IPS-18c (cell line): ENCODE results near the gene FAM217A.

Experiments
- H3K4me3 ChIP-seq: 2 replicates; pipeline ENCODE4 v1.7.0; 2013; ENCODE audit warnings: low read depth, mild to moderate bottlenecking, low read length, moderate library complexity; ENCODE audit not compliant: insufficient read depth
- H3K9me3 ChIP-seq: one replicate; pipeline ENCODE4 v1.6.1; 2013; ENCODE audit warnings: mild to moderate bottlenecking, low read length, moderate library complexity; ENCODE audit not compliant: control insufficient read depth, insufficient read depth

Gene FAM217A

GRCh38 chr6:4039348-4039747, 39.6 kb downstream of the FAM217A start:
- Histone ChIP-seq H3K9me3 (no peaks in the 10 kb centered on the region), H3K4me3 (no peak overlapping the region)

GRCh38 chr6:4036581-4036980, 42.4 kb downstream of the FAM217A start:
- H3K9me3 ChIP-seq, result no peaks in the 10 kb centered on the region

DNA sequence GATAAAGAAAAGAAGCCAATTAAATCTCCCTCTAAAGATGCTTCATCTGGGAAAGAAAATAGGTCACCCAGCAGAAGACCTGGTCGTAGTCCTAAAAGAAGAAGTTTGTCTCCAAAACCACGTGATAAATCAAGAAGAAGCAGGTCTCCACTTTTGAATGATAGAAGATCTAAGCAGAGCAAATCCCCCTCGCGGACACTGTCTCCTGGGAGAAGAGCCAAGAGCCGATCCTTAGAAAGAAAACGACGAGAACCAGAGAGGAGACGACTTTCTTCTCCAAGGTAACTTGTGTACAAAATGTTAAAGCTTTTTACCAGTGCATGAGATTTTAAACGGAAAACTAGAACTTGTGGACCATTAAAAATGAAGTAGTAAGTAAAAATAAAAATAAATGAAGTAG, 46.5 kb downstream of the FAM217A start:
- H3K9me3 ChIP-seq, result no peaks in the 10 kb centered on the region
- no peak overlapping the region for H3K4me3 ChIP-seq

More at GRCh38 chr6:4036581-4036980, 42.4 kb downstream of the FAM217A start:
- H3K4me3 ChIP-seq, result no peak overlapping the region

GRCh38 chr6:4031442-4031841, 47.5 kb downstream of the FAM217A start:
- H3K4me3 ChIP-seq, result no peak overlapping the region
- H3K9me3 ChIP-seq, result no peaks in the 10 kb centered on the region

- H3K4me3 ChIP-seq, result no peak overlapping the region
- no peaks in the 10 kb centered on the region for H3K9me3 ChIP-seq
Measured at GRCh38 chr6:4030669-4031068, 48.3 kb downstream of the FAM217A start.

GRCh38 chr6:4029687-4030086, 49.2 kb downstream of the FAM217A start:
- Histone ChIP-seq H3K9me3 (no peaks in the 10 kb centered on the region), H3K4me3 (no peak overlapping the region)

DNA sequence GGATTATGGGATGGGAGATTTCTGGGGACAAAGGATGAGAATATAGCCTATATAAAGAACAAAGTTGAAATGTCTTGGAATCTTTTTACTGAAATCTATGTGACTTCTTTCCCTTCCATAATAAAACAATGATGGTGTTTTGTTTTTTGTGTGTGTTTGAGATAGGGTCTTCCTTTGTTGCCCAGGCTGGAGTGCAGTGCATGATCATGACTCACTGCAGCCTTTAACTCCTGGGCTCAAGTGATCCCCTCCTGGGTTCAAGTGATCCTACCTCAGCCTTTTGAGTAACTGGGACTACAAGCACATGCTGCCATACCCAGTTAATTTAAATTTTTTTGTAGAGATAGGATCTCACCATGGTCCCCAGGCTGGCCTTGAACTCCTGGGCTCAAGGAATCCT, 50.9 kb downstream of the FAM217A start:
- Histone ChIP-seq H3K9me3 (no peaks in the 10 kb centered on the region), H3K4me3 (no peak overlapping the region)

DNA sequence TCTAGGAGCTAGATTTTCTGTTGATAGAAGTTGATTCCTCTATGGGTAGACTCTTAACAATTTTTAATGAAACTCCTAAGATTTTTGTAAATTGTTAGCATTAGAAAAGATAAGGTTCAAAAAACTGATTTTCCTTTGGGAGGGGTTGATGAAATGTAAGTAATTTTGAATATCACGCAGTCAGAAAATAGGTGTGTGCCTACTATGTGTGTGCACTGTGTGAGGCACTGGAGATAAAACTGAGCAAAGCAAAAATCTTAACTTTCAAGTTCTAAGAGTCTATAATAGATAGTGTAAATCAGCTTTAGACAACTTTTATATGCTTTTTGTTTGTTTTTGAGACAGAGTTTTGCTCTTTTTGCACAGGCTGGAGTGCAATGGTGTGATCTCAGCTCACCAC, 53.3 kb downstream of the FAM217A start:
- Histone ChIP-seq H3K9me3 (no peaks in the 10 kb centered on the region), H3K4me3 (no peak overlapping the region)

GRCh38 chr6:4023240-4023639, 55.7 kb downstream of the FAM217A start:
- Histone ChIP-seq H3K4me3 (no peak overlapping the region), H3K9me3 (no peaks in the 10 kb centered on the region)

DNA sequence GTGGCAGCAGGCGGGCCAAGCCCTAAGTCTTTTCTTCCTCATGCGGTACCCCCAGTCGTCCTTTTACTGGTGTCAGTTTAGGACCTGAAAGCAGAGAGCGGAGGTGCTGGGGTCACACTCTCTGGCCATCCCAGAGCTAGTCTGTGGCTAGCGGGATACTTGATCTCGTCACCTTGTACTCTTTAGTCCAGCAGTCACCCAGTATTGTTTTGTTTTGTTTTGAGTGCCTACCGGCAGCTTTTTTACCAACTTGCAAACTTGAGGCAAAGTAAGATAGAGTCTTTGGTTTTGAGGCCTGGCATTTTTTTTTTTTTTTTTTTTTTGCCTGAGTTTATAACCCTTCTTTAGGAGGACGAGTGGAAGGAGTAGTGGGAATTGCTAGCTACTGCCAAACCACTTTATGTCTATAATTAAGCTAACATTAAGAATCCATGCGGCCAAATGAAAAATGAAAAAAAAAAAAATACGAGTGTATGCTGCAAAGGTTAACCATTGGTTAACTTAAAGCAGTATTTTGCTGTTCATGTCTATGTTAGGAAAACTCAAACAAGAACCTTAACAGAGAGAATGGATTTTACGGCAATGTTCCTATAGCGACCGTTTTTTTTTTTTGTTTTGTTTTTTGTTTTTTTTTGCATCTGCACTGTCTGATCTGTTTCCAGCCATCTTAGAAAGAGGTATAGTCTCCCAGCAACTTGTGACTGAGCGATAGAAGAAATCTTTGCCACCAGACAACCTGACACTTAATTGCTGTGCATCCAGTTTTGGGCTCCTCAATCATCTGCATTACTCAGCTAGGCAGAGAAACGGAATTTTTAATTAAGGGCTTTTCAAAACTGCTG, 56.9 kb downstream of the FAM217A start:
- no peaks in the 10 kb centered on the region for H3K9me3 ChIP-seq
- peak overlapping the region; percentile 92 for H3K4me3 ChIP-seq

- Histone ChIP-seq H3K9me3 (no peaks in the 10 kb centered on the region), H3K4me3 (peak overlapping the region; percentile 92)
Measured at GRCh38 chr6:4021133-4021853, 57.6 kb downstream of the FAM217A start.

DNA sequence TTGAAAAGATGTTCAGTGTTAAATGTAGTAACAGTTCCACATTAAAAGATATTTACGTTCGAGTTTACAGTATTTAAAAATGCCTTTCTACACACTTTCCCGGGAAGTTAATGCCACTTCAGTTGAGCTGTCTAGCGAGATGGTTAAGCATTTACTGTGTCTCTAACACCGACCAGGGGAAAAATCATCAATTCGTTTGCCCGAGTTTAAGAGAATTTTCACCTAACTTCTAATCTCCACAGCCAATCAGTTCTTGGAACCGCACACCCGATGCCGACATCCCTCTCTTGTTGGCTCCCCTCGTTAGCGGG, 58.2 kb downstream of the FAM217A start:
- Histone ChIP-seq H3K4me3 (peak overlapping the region; percentile 92), H3K9me3 (no peaks in the 10 kb centered on the region)

DNA sequence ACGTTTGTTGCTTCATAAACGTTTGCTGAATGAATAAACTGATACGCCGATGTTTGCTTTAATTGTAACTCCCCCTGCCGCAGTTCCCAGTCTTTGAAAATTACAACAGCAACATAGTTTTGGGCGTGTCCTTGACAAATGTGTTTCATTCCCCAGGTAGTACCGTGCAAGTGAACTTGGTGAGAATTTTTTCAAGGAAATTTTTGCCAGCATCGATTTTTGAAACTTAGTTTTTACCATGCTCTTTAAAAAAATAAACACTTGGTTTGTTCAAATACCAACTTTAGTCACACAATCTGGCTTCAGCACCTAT, 60.1 kb downstream of the FAM217A start:
- Histone ChIP-seq H3K4me3 (peak overlapping the region; percentile 79), H3K9me3 (no peaks in the 10 kb centered on the region)
